GM19193 (cell line): ENCODE results near the gene FOXE3.

Experiments
- POLR2A ChIP-seq: IDR thresholded peaks from 4 replicates; pipeline ENCODE4 v1.6.1; 2011; ENCODE audit not compliant: insufficient read depth, insufficient read length; ENCODE audit errors: extremely low read depth

Gene FOXE3

DNA sequence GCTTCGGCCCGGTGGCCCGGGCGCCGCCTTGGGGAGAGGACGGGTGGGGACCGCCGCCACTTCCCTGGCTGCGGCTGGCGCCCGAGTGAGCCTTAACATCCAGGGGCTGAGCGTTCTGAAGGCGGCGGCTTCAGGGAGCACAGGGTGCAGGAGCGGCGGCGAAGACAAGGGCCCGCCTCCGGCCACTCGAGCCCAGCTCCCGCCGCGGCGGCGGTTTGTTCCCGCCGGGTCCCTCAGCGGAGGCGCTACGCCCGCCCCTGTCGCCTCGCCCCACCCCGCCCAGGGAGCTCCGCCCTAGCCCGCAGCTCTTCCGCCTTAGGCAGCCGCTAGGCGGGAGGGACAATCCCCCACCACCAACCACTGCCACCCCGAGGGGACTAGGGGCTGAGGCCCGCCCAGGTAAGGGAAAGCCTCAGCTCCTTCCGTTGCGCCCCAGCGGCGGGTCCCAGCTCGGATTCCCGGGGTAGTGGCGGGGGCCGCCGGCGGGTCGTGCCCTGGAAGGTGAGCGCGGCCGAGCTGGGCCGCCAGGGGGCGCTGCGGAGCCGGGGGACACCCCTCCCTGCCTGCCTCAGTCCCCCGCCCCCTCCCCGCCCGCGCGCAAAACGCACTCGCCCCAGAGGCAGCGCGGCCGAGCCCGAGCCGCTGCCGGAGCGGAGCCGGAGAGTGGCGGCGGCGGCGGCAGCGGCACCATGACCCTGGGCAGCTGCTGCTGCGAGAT lies 21.5 kb downstream of the FOXE3 start, which contains the start of gene FOXD2:
TSS of gene FOXD2 (plus strand) at position 598 of the 718 bp plus-strand sequence. CDS start at position 690, 92 bp downstream.
- TF ChIP-seq POLR2A = peak; percentile 58

DNA sequence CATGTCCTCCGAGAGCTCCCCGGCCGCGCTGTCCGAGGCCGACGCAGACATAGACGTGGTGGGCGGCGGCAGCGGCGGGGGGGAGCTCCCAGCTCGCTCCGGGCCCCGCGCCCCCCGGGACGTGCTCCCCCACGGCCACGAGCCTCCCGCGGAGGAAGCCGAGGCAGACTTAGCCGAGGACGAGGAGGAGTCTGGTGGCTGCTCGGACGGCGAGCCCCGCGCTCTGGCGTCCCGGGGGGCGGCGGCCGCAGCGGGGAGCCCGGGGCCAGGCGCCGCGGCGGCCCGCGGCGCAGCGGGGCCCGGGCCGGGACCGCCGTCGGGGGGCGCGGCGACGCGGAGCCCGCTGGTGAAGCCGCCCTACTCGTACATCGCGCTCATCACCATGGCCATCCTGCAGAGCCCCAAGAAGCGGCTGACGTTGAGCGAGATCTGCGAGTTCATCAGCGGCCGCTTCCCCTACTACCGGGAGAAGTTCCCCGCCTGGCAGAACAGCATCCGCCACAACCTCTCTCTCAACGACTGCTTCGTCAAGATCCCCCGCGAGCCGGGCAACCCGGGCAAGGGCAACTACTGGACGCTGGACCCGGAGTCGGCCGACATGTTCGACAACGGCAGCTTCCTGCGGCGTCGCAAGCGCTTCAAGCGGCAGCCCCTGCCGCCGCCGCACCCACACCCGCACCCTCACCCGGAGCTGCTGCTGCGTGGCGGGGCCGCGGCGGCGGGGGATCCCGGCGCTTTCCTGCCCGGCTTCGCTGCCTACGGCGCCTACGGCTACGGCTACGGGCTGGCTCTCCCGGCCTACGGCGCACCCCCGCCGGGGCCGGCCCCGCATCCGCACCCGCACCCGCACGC lies 22.3 kb downstream of the FOXE3 start:
- no peak for TF ChIP-seq POLR2A

DNA sequence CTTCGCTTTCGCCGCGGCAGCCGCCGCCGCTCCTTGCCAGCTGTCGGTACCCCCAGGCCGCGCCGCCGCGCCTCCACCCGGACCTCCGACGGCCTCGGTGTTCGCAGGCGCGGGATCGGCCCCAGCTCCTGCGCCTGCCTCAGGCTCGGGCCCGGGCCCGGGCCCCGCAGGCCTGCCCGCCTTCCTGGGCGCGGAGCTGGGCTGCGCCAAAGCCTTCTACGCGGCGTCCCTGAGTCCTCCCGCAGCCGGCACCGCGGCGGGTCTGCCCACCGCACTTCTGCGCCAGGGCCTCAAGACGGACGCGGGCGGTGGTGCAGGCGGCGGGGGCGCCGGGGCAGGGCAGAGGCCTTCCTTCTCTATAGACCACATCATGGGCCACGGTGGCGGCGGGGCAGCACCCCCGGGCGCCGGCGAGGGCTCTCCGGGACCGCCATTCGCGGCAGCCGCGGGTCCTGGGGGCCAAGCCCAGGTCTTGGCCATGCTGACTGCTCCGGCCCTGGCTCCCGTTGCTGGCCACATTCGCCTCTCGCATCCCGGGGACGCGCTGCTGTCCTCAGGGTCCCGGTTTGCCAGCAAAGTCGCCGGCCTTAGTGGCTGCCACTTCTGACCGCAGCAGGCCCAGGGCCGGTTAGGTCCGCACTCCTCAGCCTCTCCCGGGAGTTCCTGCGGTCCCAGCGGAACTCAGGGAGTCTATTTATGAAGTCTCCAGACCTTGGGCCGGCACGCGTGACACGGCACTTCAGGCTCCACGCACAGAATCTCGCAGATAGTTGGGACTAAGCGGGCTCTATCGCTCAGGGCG lies 23.1 kb downstream of the FOXE3 start:
- TF ChIP-seq POLR2A = no peak

DNA sequence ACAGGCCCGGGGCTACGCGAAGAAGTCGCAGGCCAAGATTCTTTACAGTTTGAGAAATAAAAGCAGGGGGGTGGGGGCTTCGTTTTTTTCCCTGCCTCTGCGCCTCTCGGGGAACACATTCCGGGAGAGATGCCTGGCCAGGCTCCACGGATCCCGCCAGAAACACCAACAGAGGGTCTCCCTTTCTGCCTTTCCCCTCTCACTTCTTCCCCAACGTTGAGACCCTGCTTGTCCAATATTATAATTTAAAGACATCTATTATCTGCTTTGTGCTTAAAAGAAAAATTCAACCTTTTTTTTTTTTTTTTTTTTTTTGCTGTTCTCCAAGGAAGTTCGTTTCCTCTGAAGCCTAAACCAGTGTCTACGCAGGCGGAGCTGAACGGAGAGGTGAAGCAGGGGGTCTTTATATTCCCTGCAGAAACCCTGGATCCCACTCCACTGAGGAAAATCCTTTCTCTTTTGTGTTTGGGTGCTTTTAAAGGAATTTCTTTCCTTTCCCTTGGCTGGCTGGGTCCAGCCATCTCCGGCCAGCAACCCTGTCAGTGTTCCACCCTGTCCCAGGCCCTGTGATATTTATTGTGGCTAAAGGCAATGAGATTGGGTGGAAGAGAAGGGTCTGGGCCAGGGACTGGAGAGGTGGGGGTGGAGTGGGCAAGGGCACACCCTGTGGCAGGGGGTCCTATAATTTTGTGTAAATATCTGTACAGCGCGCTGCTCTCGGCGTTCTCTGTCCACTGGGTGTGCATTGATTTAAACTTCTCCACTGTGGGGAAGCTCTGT lies 23.9 kb downstream of the FOXE3 start:
- no peak for TF ChIP-seq POLR2A

DNA sequence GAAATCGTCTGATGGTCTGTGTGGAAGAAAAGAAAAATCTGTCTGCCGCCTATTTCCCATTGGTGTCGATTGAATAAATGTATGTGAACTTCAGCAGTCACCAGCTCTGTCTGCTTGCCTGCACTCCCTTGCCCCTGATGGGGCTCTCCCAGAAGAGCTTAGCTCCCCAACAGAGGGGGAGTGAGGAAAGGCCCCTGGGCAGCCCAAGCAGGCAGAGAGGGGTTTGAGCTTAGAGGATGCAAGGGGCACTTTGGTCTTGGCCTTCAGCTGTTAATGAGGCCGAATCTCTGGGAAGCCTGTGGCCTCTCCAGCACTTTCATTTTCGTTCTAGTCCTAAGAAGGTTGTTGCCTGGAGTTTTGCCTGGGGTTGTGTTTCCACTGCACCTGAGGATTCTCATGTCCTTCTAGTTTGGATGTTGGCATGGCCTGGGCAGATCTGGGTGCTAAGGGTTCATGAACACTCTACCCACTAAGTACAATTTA lies 24.6 kb downstream of the FOXE3 start:
- TF ChIP-seq POLR2A = no peak

DNA sequence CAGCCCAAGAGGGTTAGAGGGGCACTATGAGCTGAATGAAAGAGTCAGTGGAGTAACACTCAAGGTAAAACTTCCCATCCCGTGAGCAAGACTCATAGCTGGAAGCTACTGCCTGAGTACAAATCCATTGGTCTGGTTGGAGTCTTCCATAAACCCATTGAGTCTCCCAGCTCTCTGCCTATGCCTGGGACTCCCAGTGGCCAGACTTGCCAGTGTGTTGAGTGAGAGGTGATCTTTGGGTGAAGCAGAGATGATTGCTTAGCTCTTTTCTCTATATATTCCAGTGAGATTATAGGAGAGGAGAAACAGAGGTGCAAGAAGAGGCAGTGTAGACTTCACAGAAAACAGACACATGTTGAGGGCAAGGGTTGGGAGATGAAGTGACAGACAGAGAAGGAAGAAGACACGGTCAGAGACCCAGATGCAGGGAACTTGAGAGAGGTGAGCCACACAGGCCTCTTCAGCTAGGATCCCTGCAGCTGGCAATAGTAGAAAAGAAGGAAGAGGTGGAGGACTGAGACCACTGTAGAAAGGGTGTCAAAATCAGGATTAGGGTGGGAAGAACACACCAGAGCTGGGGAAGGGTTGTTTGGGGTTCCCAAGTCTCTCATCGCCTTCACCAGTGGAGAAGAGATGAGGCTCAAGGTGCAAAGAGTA lies 25.5 kb downstream of the FOXE3 start:
- no peak for TF ChIP-seq POLR2A

DNA sequence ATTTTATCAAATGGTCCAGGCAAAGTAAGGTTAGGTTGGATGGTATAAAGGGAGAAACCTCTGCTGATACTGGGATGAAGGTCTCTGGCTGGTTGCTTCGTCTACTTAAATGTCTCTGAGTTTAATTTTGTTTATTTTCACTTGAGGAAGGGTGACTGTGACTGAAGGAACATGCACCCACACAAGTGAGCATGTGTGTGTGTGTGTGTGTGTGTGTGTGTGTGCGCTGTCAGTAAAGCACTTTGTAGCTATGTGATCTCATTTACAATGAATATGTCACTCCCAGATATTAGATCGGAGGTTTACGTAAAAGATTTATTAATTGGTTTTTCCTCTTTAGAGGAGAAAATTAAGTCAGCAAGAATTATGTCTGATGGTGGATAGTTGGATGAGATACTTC lies 26.1 kb downstream of the FOXE3 start:
- TF ChIP-seq POLR2A = no peak

DNA sequence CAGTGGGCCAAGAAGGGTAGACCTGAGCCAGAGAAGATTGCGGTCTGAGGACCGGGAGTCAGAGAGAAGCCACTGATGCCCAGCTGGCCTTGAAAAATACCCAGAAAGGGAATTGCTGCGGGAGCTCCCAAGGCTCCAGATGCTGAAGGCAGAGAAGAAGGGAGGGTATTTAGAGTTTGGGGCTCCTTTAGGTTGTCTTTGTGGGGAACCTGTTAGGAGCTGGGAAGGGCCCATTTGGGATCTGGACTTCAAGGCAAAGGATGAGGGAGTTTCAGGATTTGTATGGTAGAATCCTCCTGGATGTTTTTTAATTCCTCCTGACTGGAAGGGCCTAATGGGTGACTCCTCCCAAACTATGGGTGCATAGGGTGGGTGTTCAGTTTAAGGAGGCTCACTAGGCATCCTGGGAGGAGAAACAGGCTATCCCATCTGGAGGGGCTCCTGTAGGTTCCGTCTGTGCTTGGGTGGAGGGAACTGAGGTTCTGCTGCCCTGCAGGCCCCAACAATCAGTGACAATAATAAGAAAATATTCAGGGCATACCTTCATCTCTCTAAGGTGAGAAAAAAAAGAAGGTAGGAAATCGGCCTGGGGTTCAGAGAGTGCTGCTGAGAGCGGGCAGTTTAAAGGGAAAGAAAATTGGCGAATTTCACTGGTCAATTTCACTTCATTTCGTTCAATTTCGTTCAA lies 26.9 kb downstream of the FOXE3 start:
- TF ChIP-seq POLR2A = no peak

DNA sequence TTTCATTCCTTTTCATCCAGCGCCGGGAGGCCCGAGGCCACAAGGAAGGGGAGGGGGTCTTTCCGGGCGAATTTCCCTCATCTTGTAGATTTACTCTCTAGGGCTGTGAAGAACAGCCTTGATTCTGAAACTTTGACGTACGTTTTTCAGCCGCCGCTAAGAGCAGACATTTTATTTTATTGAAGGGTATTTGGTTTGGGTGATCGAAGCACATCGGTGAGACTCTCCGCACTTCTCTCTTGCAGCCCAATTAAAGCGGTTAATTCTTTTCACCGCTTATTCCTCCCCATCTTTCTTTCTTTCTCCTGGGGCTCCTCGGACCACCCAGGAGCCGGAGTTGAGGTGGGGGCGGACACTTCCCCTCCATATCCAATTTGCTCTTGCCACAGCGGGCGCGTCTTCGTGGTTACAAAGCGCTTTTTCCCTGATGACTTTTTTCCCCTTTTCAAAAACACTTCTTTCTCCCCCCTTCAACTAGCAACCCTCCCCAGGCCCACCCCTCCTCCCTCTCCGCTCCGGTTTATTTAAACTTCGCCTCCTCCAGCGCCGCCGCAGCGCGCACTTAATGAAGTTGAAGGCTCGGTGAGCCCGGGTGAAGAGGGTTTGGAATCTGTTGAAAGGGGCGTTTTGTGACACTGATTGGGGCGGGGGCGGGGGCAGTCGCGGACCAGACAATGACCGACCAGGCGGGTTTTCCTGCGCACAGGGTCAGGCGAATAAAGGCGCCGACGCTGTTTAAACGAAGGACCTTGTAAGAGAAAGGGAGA lies 27.6 kb downstream of the FOXE3 start:
- no peak for TF ChIP-seq POLR2A

DNA sequence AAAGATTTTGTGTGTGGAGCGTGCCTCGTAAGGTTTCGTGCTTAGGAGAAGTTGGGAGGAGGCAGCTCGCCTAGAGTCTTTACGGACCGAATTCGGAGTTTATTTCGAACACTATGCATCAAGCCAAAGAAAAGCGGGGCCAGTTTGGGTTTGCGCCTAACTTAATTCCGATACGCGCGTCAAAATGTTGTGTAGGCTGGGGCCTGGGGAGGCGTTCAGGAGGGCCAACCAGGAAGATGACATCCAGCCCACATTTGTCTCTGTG lies 28.1 kb downstream of the FOXE3 start:
- TF ChIP-seq POLR2A = no peak

DNA sequence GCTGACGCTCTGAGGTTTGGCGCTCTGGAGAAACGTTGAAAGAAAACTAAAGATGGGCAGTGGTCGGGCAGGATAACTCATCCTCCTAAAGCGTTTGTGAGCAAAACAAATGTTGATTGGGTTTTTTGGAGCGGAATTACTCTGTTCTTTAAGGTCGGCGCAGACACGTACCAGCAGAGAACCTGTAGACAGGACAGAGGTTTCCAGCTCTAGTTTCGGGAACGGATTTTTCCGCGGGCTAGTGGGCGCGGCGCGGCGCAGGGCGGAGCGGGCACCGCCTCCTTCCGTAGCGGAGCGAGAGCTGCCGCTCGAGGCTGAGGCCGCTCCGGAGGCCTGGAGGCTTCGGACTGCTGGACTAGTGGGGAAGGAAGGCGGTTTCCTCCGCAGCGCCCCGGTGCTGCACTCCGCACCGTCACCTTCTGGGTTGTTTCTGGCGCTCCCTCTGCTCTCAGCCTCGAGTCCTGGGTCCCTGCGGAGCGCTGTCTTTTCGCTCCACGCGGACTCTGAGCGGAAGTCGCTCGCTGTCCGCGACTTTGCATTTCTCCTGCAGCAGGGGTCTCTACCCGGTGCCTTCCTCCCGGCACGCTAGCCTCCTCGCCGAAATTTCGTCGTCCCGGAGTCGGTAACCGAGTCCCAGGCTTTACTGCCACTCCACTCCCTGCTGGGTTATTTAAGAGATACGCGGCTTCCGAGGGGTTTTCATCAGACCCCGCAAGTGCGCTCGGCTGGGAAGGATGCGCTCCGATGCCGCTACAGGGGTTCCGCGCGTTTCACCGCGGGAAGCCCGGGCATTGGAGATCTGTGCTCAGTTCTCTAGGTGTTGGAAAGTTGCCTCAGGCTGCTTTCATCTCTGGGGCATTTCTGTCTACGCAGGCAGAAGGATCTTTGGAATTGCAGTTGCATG lies 28.7 kb downstream of the FOXE3 start:
- TF ChIP-seq POLR2A = no peak
